ENCODE data around the gene ATAD5. TPM values are rescaled to one million over a fixed set of nuclear protein-coding genes. Genes with fewer than 3 reads are reported as not detected.
A peak's percentile ranks its signal among the peaks of the same experiment; 100 is the strongest.
"Not testable (repeated sequence)": the region's sequence is repeated elsewhere in the genome, so short reads cannot be mapped to it uniquely, and the experiment has no call there.

The ATAD5 gene
- total RNA-seq, 6 experiments from 2014 or later = 2.2 to 4.7 (median 4.0) TPM

DNA sequence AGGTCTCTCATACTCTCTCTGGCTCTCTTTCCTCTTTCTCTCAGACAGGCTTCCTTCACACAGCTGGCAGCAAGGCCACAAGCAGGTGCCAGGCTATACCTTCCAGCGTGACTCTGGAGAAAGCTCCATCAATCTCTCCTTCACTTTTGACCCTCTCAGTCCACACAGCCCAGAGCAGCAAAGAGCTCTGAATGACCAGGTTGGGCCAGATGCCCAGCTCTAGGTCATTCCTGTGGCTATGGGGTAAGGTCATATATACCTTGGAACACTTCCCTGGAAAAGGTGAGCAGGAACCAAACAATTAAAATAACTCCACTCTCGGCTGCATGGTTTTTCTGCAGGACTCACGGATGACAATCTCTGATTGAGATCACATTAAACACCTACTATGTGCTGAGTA, 98.7 kb downstream of the ATAD5 start:
- Mint-ChIP-seq H3K27me3 (ENCODE audit: insufficient read depth) (peaks cover 29% of the 10 kb centered on the region), H3K36me3 (ENCODE audit: low read depth) (no peaks in the 10 kb centered on the region), H3K9me3 (no peaks in the 10 kb centered on the region), H3K27ac (no peak overlapping the region), H3K4me1 (ENCODE audit: low read depth) (no peaks in the 10 kb centered on the region), H3K4me3 (no peak overlapping the region)
- TF ChIP-seq CTCF (IDR thresholded peaks at IDR 0.05) = no peak
- no peak for DNase-seq

DNA sequence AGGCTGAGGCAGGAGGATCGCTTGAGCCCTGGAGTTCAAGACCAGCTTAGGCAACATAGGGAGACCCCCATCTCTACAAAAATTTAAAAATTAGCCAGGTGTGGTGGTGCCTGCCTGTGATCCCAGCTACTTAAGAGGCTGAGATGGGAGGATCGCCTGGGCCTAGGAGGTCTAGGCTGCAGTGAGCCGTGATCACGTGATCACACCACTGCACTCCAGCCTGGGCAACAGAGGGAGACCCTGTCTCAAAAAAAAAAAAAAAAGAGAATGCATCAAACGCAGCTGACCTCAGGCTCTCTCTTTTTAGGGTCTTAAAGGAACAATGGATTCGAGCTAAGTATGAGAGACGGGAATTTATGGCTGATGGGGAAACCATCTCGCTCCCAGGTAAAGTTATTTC, 99.8 kb downstream of the ATAD5 start:
- H3K4me1 Mint-ChIP-seq (ENCODE audit: low read depth); H3K9me3 Mint-ChIP-seq; H3K27ac Mint-ChIP-seq; H3K4me3 Mint-ChIP-seq; H3K36me3 Mint-ChIP-seq (ENCODE audit: low read depth); DNase-seq: not testable (repeated sequence)
- H3K27me3 Mint-ChIP-seq (ENCODE audit: insufficient read depth) = peaks cover 32% of the 10 kb centered on the region

DNA sequence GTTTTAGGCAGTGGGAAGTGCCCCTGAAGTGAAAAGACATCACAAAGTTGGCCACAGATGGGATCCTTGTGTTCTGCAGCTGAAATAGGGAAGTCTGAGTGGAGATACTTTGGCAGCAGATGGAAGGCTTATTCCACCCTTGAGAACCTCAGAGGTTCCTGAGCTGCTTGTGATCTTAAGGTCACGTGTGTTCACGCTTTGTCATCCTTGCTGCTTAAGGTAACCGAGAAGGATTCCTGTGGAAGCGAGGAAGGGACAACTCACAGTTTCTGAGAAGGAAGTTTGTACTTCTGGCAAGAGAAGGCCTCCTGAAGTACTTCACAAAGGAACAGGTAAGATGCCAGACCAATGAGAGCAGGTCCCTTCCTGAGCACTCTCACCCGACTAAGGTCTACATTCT, 102.2 kb downstream of the ATAD5 start:
- no peaks in the 10 kb centered on the region for H3K36me3 Mint-ChIP-seq (ENCODE audit: low read depth)
- no peak for DNase-seq
- no peaks in the 10 kb centered on the region for H3K4me1 Mint-ChIP-seq (ENCODE audit: low read depth)
- H3K9me3 Mint-ChIP-seq = no peaks in the 10 kb centered on the region
- H3K27ac Mint-ChIP-seq = no peak overlapping the region
- no peak for TF ChIP-seq CTCF (IDR thresholded peaks at IDR 0.05)
- H3K27me3 Mint-ChIP-seq (ENCODE audit: insufficient read depth) = peaks cover 36% of the 10 kb centered on the region
- H3K4me3 Mint-ChIP-seq = no peak overlapping the region

GRCh38 chr17:30939051-30939689, 107.4 kb downstream of the ATAD5 start:
- Mint-ChIP-seq H3K4me1 (ENCODE audit: low read depth) (peaks cover 10% of the 10 kb centered on the region), H3K36me3 (ENCODE audit: low read depth) (no peaks in the 10 kb centered on the region), H3K27ac (no peak overlapping the region), H3K4me3 (no peak overlapping the region), H3K9me3 (no peaks in the 10 kb centered on the region), H3K27me3 (ENCODE audit: insufficient read depth) (peaks cover 26% of the 10 kb centered on the region)
- no peak for TF ChIP-seq CTCF (IDR thresholded peaks at IDR 0.05)
- DNase-seq = no peak

GRCh38 chr17:30942308-30943079, 110.7 kb downstream of the ATAD5 start:
- peaks cover 10% of the 10 kb centered on the region for H3K4me1 Mint-ChIP-seq (ENCODE audit: low read depth)
- peak; percentile 60 for TF ChIP-seq CTCF (IDR thresholded peaks at IDR 0.05)
- H3K36me3 Mint-ChIP-seq (ENCODE audit: low read depth) = no peaks in the 10 kb centered on the region
- DNase-seq = peak; percentile 51
- H3K4me3 Mint-ChIP-seq = no peak overlapping the region
- no peak overlapping the region for H3K27ac Mint-ChIP-seq
- peaks cover 17% of the 10 kb centered on the region for H3K27me3 Mint-ChIP-seq (ENCODE audit: insufficient read depth)
- no peaks in the 10 kb centered on the region for H3K9me3 Mint-ChIP-seq

Other genes starting within 250 kb of the ATAD5 start
- 10 to 100 TPM; 11.6 to 13.4 (median 12.1) TPM for gene CRLF3, start 7.3 kb upstream of the ATAD5 start, total RNA-seq (2021; fragmentation: NEBNext Ultra II Directional; extraction: Animal tissue kit (Norgen Biotek cat#: 25700))
- gene TEFM, start 74.3 kb downstream of the ATAD5 start, total RNA-seq (2021; fragmentation: NEBNext Ultra II Directional; extraction: Animal tissue kit (Norgen Biotek cat#: 25700)) = 10 to 100 TPM; 12.7 to 14.5 (median 13.5) TPM
- under 1 TPM; 0.12 to 0.61 (median 0.37) TPM for gene ADAP2, start 90.0 kb downstream of the ATAD5 start, total RNA-seq (2021; fragmentation: NEBNext Ultra II Directional; extraction: Animal tissue kit (Norgen Biotek cat#: 25700))
- gene RNF135, start 139.1 kb downstream of the ATAD5 start, total RNA-seq (2021; fragmentation: NEBNext Ultra II Directional; extraction: Animal tissue kit (Norgen Biotek cat#: 25700)) = 10 to 100 TPM; 10.4 to 12.1 (median 11.8) TPM